Epidermal melanocyte (primary cell): ENCODE measurements around the gene TWIST1.

ENCODE experiments used
- DNase-seq: peaks from one replicate; pipeline ENCODE4 v3.0.0; 2011; ENCODE audit warnings: low spot score; ENCODE audit not compliant: insufficient read length

Gene TWIST1

GRCh38 chr7:19113855-19114550 lies 3.4 kb downstream of the TWIST1 start:
- DNase-seq = no peak

GRCh38 chr7:19113002-19113350 lies 4.5 kb downstream of the TWIST1 start:
- DNase-seq = no peak

GRCh38 chr7:19112274-19113001 lies 5.0 kb downstream of the TWIST1 start:
- no peak for DNase-seq

GRCh38 chr7:19111474-19112273 lies 5.8 kb downstream of the TWIST1 start:
- no peak for DNase-seq

GRCh38 chr7:19110776-19111175 lies 6.7 kb downstream of the TWIST1 start:
- no peak for DNase-seq

GRCh38 chr7:19110026-19110730 lies 7.3 kb downstream of the TWIST1 start:
- no peak for DNase-seq

GRCh38 chr7:19109000-19109946 lies 8.2 kb downstream of the TWIST1 start:
- DNase-seq = no peak

- no peak for DNase-seq
These were observed 9.9 kb downstream of the TWIST1 start for GRCh38 chr7:19107356-19108146.

- no peak for DNase-seq
These were observed 10.4 kb downstream of the TWIST1 start for GRCh38 chr7:19107081-19107355.

- no peak for DNase-seq
These were observed 11.0 kb downstream of the TWIST1 start for GRCh38 chr7:19106241-19107080.

- no peak for DNase-seq
These were observed 11.9 kb downstream of the TWIST1 start for GRCh38 chr7:19105546-19105945.

- no peak for DNase-seq
These were observed 12.6 kb downstream of the TWIST1 start for GRCh38 chr7:19104811-19105210.

GRCh38 chr7:19102884-19103283 lies 14.6 kb downstream of the TWIST1 start:
- DNase-seq = no peak

- no peak for DNase-seq
These were observed 15.5 kb downstream of the TWIST1 start for GRCh38 chr7:19101909-19102308.

GRCh38 chr7:19101472-19101871 lies 16.0 kb downstream of the TWIST1 start:
- DNase-seq = no peak

GRCh38 chr7:19099924-19100323 lies 17.5 kb downstream of the TWIST1 start:
- DNase-seq = no peak

GRCh38 chr7:19099194-19099593 lies 18.2 kb downstream of the TWIST1 start:
- no peak for DNase-seq

GRCh38 chr7:19098510-19098909 lies 18.9 kb downstream of the TWIST1 start:
- no peak for DNase-seq
